Astrocyte of the hippocampus (primary cell): Measurements from ENCODE around the gene FBXW2.
"Not testable (repeated sequence)": the region's sequence is repeated elsewhere in the genome, so short reads cannot be mapped to it uniquely, and the experiment has no call there.

Experiments
- DNase-seq: peaks from one replicate; pipeline ENCODE4 v3.0.0; 2011; ENCODE audit warnings: low read depth, low spot score

FBXW2 gene

GRCh38 chr9:120778758-120779157, 14.5 kb downstream of the FBXW2 start:
- DNase-seq: no peak

- no peak for DNase-seq
Observed at GRCh38 chr9:120777229-120777628, 16.0 kb downstream of the FBXW2 start.

- DNase-seq: no peak
Observed at GRCh38 chr9:120776788-120777187, 16.4 kb downstream of the FBXW2 start.

DNA sequence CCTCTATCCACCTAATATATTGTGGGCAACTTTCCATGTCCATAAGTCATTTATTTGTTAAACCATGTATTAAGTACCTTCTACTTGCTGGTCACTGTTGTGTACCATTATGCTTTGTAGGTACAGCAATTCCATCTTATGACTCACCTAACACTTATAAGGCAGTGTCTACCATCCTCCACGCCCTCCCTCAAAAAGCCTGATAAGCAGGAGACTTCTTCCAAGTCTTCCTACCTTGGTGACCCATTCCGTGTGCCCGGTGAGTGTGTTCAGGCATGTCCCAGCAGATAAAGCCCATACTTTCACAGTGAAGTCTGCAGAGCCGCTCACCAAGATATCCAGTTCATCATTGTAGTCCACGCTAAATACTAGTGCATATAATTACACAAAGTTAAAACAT, 17.4 kb downstream of the FBXW2 start:
- DNase-seq: no peak

GRCh38 chr9:120774719-120775118, 18.5 kb downstream of the FBXW2 start:
- no peak for DNase-seq

DNA sequence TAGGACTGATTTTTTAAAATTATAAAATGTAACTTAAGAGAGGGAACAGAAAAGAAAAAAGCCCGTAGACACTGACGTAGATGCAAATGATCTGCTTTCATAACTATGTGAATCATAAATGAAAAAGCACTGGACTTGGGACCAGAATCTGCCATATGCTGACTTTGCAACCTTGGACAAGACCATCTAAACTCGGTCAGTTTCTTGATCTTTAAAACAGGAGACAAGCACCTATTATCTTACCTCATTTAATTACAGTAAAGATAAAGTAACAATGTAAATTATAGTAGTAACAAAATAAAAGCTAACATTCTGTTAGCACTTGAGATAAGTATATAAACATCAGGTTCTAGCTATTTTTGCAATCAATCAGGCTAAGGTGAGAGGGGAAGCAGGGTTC, 20.0 kb downstream of the FBXW2 start:
- DNase-seq: no peak

GRCh38 chr9:120770931-120771330, 22.3 kb downstream of the FBXW2 start:
- no peak for DNase-seq

DNA sequence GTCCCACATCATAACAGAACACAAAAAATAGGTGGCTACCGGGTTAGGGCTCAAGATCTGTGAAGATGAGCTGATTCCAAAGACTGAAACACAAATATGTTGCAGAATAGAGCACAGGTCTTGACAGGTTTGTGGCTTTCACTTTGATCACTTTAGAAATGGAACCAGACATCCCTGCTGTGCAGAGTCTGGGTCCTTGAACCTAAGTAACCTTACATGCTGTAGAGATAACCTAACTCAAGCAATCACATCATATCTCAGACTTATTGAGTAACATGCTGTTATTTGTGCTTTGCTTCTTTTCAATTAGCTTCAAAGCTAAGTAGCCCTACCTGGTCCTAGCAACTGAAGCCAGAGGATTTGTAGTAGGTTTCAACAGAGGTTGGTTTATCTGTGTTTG, 24.3 kb downstream of the FBXW2 start:
- DNase-seq: no peak

- DNase-seq: no peak
Observed at GRCh38 chr9:120768247-120768646, 25.0 kb downstream of the FBXW2 start.

- no peak for DNase-seq
Observed at GRCh38 chr9:120767451-120767850, 25.8 kb downstream of the FBXW2 start.

GRCh38 chr9:120765910-120766425, 27.2 kb downstream of the FBXW2 start:
- DNase-seq: no peak

DNA sequence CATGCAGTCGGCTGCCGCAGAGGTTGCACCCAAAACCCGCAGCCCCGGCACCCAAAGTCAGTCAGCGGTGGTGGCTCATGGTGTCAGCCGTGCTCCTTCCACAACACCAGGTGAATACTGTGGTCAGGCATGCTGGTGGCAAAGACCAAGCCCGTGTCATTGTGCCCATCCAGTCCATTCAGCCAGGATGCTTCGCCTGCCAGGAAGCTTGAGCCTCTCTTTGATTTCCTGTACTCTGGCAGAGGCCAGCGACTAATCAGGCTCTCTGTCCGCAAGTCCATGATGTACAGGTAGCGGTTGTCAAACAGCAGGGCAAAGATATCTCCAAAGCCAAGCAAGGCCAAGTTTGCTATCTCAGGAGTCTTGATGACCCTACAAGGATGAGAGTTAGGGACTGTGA, 28.7 kb downstream of the FBXW2 start:
- no peak for DNase-seq

- DNase-seq: peak; percentile 51
Observed at GRCh38 chr9:120761006-120761405, 32.2 kb downstream of the FBXW2 start.

GRCh38 chr9:120759755-120760400, 33.3 kb downstream of the FBXW2 start:
- no peak for DNase-seq

DNA sequence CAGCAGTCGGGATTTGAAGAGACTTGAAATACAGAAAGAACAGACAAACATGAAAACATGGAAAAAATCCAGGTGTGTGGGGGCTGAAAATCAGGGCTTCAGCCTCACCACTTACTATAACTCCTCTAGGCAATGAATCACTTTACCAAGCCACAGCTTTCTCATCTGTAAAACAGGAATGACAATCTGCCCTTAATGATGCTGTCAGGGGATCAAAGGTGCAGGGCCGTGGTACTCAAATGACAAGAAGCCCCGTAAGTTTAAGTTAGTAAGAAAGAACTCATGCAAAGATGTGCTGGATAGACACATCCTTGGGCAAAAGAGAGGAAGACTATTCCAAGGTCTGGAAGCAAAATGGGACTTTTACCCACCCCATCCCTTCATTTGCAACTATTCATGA, 34.7 kb downstream of the FBXW2 start:
- no peak for DNase-seq

GRCh38 chr9:120757026-120757913, 35.9 kb downstream of the FBXW2 start:
- DNase-seq: no peak

DNA sequence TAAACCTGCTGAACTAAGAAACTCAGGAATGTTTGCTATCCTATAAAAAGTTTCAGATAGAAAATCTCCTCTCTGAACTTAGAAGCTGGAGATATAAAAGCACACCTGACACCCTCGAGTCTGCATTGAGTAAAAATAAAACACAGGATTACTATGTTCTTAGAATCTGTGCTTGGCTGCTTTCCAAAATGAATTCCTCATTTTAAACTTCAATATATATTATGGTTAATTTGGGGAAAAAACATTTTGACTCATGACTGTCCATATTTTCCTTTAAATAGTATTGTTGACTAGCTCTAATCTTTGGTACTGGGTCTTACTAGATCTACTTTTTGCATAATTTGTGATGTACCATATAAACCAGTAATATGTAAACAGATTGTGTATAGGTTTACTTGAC, 36.7 kb downstream of the FBXW2 start:
- DNase-seq: no peak

DNA sequence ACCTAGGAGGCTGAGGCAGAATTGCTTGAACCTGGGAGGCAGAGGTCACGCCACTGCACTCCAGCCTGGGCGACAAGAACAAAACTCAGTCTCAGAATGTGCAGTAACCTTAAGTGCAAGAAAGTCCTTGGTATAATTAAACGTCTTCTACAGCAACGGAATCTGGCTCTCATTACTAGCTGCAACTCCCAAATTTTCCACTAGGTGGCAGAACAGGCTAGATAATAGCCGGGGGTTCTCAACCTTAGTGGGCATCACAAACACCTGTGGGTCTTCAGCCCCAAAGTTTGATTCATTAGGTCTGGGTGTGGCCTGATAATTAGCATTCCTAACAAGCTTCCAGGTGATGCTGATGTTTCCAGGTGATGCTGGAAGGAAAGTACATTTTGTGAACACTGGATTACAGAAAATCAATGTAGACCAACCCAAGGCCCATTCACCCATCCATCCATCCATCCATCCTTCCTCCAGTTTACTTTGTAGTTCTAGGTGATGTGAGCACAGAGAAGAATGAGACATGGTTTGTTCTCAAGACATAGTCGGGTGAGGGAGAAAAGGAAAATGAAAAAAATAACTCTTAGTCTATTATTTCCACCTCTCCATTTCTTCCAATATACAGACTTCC, 37.3 kb downstream of the FBXW2 start:
- DNase-seq: peak; percentile 72

GRCh38 chr9:120755044-120755443, 38.2 kb downstream of the FBXW2 start:
- DNase-seq: no peak

DNA sequence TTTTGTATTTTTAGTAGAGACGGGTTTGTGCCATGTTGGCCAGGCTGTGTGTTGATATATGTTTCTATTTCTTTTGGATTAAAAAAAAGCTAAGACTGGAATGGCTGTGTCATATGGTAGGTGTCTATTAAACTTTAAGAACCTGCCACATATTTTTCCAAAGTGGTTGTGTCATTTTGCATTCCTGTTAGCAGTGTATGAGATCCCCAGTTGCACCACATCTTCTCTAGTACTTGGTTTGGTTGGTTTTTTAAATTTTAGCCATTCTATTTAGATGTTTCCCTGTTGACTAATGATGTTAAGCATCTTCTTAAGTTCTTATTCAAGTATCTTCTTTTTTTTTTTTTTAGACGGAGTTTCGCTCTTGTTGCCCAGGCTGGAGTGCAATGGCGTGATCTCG, 42.8 kb downstream of the FBXW2 start:
- DNase-seq: no peak

DNA sequence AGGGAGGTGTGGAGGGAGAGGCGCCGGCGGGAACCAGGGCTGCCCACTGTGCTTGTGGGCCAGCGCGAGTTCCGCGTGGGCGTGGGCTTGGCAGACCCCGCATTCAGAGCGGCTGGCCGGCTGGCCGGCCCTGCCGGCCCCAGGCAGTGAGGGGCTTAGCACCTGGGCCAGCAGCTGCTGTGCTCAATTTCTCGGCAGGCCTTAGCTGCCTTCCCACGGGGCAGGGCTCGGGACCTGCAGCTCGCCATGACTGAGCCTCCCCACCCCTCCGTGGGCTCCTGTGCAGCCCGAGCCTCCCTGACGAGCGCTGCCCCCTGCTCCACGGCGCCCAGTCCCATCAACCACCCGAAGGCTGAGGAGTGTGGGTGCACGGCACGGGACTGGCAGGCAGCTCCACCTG, 46.9 kb downstream of the FBXW2 start:
- not testable (repeated sequence) for DNase-seq

GRCh38 chr9:120745278-120745677, 47.9 kb downstream of the FBXW2 start:
- DNase-seq: no peak
